NCI-H526 (cell line): Measurements from ENCODE around the gene SIGMAR1.
A peak's percentile ranks its signal among the peaks of the same experiment; 100 is the strongest.

ENCODE experiments used
- DNase-seq, 2 experiments: peaks; one replicate each; lab custom pipeline; 2025; lab: John Stamatoyannopoulos, UW

SIGMAR1 gene

GRCh38 chr9:34637356-34638137 lies at the start of gene SIGMAR1:
Gene SIGMAR1, minus strand, starts transcription at chr9:34637787. Its CDS starts 90 bp downstream, at chr9:34637697.
- DNase-seq, result peak; percentile 72 to 95

GRCh38 chr9:34686732-34687131 lies 49.1 kb upstream of the SIGMAR1 start:
- DNase-seq, result no peak

- no peak for DNase-seq
These were observed 48.6 kb upstream of the SIGMAR1 start for GRCh38 chr9:34686231-34686630.

GRCh38 chr9:34685591-34685990 lies 48.0 kb upstream of the SIGMAR1 start:
- DNase-seq, result no peak

GRCh38 chr9:34684816-34685215 lies 47.2 kb upstream of the SIGMAR1 start:
- DNase-seq, result no peak

- no peak for DNase-seq
These were observed 46.6 kb upstream of the SIGMAR1 start for GRCh38 chr9:34684145-34684544.

GRCh38 chr9:34675869-34676268 lies 38.3 kb upstream of the SIGMAR1 start:
- DNase-seq, result no peak

- DNase-seq, result peak; percentile 60 to 91
These were observed 37.6 kb upstream of the SIGMAR1 start for GRCh38 chr9:34675048-34675714.

GRCh38 chr9:34674440-34674839 lies 36.9 kb upstream of the SIGMAR1 start:
- no peak for DNase-seq

GRCh38 chr9:34671307-34671706 lies 33.7 kb upstream of the SIGMAR1 start:
- DNase-seq, result no peak

GRCh38 chr9:34669809-34670562 lies 32.4 kb upstream of the SIGMAR1 start:
- DNase-seq, result no peak

- DNase-seq, result peak; percentile 76 to 96
These were observed 28.0 kb upstream of the SIGMAR1 start for GRCh38 chr9:34665381-34666250.

GRCh38 chr9:34665067-34665380 lies 27.4 kb upstream of the SIGMAR1 start:
- no peak for DNase-seq

- DNase-seq, result peak; percentile 56 to 82
These were observed 26.9 kb upstream of the SIGMAR1 start for GRCh38 chr9:34664281-34665066.

GRCh38 chr9:34663303-34663605 lies 25.7 kb upstream of the SIGMAR1 start:
- no peak for DNase-seq

GRCh38 chr9:34662526-34663302 lies 25.1 kb upstream of the SIGMAR1 start, which contains the start of gene CCL27:
Gene CCL27, minus strand, starts transcription at chr9:34662657. Its CDS starts 24 bp downstream, at chr9:34662633.
- DNase-seq, result no peak

- no peak for DNase-seq
These were observed 22.1 kb upstream of the SIGMAR1 start for GRCh38 chr9:34659592-34660253.

GRCh38 chr9:34658461-34658860 lies 20.9 kb upstream of the SIGMAR1 start:
- DNase-seq, result no peak

- DNase-seq, result no peak
These were observed 19.4 kb upstream of the SIGMAR1 start for GRCh38 chr9:34656992-34657391.

GRCh38 chr9:34655394-34655793 lies 17.8 kb upstream of the SIGMAR1 start:
- DNase-seq, result no peak
